Prostate gland (tissue), 2 donors: ENCODE measurements around the gene PHETA1. TPM values are rescaled to one million over a fixed set of nuclear protein-coding genes. Genes with fewer than 3 reads are reported as not detected.

Source experiments
- DNase-seq: peaks from one replicate; pipeline ENCODE4 v3.0.0-alpha.2; 2019; ENCODE audit warnings: low spot score
- H3K27ac ChIP-seq, 2 donors: fragments of 200-600 bp; sonication (generic); 2 replicates each; pipeline ENCODE4 v1.5.1; 2017 to 2019
- H3K27me3 ChIP-seq: fragments of 200-600 bp; sonication (generic); replicated peaks from 2 replicates; pipeline ENCODE4 v1.5.1; 2019; ENCODE audit not compliant: insufficient read depth
- H3K36me3 ChIP-seq, 2 donors: fragments of 200-600 bp; sonication (generic); 1 replicate in 1 of 2; 2 replicates in 1 of 2; pipeline versions ENCODE4 v1.5.1 to v1.8.1; 2017 to 2019
- H3K4me1 ChIP-seq: fragments of 200-600 bp; sonication (generic); replicated peaks from 2 replicates; pipeline ENCODE4 v1.5.1; 2019
- H3K4me3 ChIP-seq, 2 donors: fragments of 200-600 bp; sonication (generic); 2 replicates each; pipeline ENCODE4 v1.5.1; 2017 to 2019
- H3K9me3 ChIP-seq: fragments of 200-600 bp; sonication (generic); 2 replicates; pipeline ENCODE4 v1.5.1; 2017
- CTCF ChIP-seq, 4 experiments: fragments of 200-600 bp in 2 of 4; fragments of 450-650 bp in 2 of 4; sonication (generic) in 2 of 4; IDR thresholded peaks; 1 replicate in 3 of 4; 2 replicates in 1 of 4; pipeline ENCODE4 v1.5.1; 2016 to 2019; ENCODE audit warnings: antibody characterized with exemption in 4 of 4, mild to moderate bottlenecking in 2 of 4, moderate library complexity in 2 of 4
- POLR2A ChIP-seq: fragments of 450-650 bp; IDR thresholded peaks from one replicate; pipeline ENCODE4 v1.6.1; 2016; ENCODE audit warnings: antibody characterized with exemption, mild to moderate bottlenecking
- POLR2AphosphoS5 ChIP-seq: sonication (generic); formaldehyde crosslinking; IDR thresholded peaks from one replicate; pipeline ENCODE4 v1.6.1; 2017; ENCODE audit warnings: antibody characterized with exemption
- WGBS: methylation state at CpG from one replicate; pipeline ENCODE4 v1.1.5; 2018; 5-methylcytosine and 5-hydroxymethylcytosine counted together
- intact Hi-C: fragments of 100-400 bp; cut with DNase I; formaldehyde crosslinking; loops from one replicate; pipeline ENCODE4 v1.14.2; 2022
- total RNA-seq, 2 donors: library from RNA; depleted of rRNA; stranded (reverse); fragments of >200 nt; gene quantifications; one replicate each; pipeline ENCODE4 v1.1.0, GENCODE V29; 2016

Gene PHETA1
- total RNA-seq, 2 donors from 2014 or later = 11.5 to 29.9 TPM

- WGBS = 89% methylated on average over 3 of the region's 3 CpGs
- TF ChIP-seq POLR2AphosphoS5 = no peak
- TF ChIP-seq CTCF (IDR thresholded peaks at IDR 0.05) = no peak
- no peak for TF ChIP-seq POLR2A
- intact Hi-C loops = no loop called here
- Histone ChIP-seq H3K4me3 (no peak overlapping the region), H3K9me3 (no peaks in the 10 kb centered on the region), H3K27ac (no peak overlapping the region), H3K27me3 (no peaks in the 10 kb centered on the region), H3K36me3 (no peaks in the 10 kb centered on the region), H3K4me1 (no peaks in the 10 kb centered on the region)
- no peak for DNase-seq
Observed at GRCh38 chr12:111363578-111363977, 5.3 kb downstream of the PHETA1 start.

DNA sequence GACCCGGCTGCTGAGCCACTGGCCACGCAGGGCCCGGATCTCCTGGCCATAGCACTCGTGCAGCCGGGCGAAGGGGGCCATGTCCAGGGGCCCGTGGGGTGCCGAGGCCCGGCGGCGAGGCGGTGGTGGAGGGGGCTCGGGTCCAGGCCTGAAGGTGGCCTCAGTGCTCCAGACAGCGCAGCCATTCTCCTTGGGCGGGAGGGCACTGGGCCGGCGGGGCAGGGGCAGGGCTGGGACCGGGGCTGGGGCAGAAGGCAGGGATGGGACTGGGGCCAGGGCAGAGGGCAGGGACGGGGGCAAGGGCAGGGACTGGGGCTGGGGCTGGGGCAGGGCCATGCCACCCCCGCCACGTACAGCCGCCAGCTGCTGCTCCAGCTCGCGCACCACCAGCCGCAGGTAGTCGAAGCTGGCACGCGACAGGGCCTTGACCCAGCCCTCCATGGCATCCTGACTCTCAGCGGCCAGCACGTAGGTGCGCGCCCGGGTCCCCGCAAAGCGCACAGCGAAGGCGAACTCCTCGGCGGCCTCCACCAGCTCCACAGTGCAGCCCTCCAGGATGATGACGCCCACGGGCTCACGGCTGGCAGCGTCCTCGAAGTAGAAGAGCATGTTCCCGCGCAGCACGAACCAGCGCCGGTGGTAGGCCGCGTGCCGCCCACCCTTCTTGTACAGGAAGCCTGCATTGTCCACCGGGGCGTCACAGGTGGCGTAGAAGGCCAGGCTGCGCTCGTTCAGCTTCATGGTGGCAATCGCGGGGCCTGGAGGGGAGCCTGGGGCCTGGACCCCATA lies 6.0 kb downstream of the PHETA1 start:
- TF ChIP-seq POLR2AphosphoS5 (no peak), CTCF (IDR thresholded peaks at IDR 0.05) (no peak)
- Histone ChIP-seq H3K9me3 (no peaks in the 10 kb centered on the region), H3K36me3 (no peaks in the 10 kb centered on the region), H3K27me3 (no peaks in the 10 kb centered on the region), H3K4me1 (no peaks in the 10 kb centered on the region), H3K4me3 (no peak overlapping the region), H3K27ac (no peak overlapping the region)
- WGBS = 90% methylated on average over 21 of the region's 59 CpGs
- DNase-seq = no peak
- intact Hi-C loops = no loop called here

DNA sequence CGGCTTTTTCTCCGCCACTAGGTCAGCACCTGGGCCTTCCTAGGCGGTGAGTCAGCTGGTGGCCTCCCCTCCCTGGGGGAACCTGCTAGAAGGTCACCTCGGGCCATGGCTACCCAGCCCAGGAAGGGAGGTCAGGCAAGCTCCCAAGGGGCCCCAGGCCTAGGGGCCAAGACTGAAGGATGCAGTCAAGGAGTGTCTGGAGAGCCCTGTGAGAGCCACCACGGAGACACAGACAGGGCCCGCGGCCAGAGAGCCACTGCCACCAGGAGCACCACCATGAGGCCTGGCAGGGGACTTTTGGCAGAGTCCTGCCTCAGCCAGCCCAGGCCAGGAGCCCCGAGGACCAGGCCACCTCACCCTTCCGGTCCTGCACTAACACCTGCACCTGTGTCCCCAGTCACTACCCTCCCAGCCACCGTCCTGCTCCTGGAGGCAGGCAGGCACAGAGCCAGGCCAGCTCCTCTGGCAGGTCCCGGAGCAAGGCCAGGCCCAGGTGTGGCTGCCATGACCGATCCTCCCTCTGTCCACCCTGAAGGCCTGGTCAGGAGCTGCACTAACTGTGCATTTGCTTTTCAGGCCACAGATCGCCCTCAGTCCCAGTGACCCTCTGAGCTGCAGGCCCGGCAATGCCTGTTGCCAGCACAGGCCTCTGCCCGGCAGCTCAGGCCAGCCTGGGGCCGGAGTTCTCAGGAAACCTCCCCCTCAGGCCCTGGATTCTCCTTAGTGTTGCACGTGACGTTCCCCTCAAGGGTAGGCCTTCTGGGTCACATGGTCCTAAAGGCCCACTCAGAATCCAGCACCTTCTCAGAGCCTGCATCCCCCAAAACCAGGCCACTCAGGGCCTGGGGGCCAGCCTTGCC lies 6.9 kb downstream of the PHETA1 start:
- no peaks in the 10 kb centered on the region for H3K4me1 ChIP-seq
- no peaks in the 10 kb centered on the region for H3K27me3 ChIP-seq
- H3K27ac ChIP-seq = no peak overlapping the region
- intact Hi-C loops = no loop called here
- H3K9me3 ChIP-seq = no peaks in the 10 kb centered on the region
- TF ChIP-seq CTCF (IDR thresholded peaks at IDR 0.05) (no peak), POLR2AphosphoS5 (no peak), POLR2A (no peak)
- no peaks in the 10 kb centered on the region for H3K36me3 ChIP-seq
- no peak overlapping the region for H3K4me3 ChIP-seq
- no peak for DNase-seq
- 79% methylated on average over 18 of the region's 18 CpGs for WGBS

DNA sequence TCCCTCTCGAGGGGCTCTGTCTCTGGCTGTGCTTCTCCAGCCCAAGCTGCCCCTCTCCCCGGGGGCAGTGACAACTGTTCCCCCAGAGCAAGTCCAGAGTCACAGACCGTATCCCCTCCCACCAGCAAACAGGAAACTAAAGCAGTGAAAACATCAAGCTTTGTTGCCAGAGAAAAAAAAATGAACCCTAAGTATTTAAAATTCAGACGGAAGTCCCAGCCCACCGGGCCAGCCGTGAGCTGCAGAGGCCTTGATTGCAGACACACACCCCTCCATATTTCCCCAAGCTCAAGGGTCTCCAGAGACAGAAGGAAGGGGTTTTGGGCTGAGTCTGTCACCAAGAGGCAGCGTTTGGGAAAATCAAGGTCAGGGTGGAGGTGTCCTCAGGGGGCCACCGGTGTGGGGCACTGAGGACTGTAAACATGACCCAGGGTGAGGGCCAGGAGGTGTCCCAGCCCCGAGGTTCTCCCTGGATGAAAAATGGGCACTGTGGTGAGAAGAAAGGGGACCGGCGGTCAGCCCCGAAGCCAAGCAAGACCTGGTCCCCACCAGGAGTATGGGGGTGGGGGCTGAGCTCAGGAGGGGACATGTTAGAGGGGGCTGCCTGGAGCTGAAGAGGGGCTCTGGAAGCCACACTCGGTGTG lies 7.7 kb downstream of the PHETA1 start:
- H3K9me3 ChIP-seq = no peaks in the 10 kb centered on the region
- no peaks in the 10 kb centered on the region for H3K36me3 ChIP-seq
- 63% methylated on average over 13 of the region's 13 CpGs for WGBS
- no peaks in the 10 kb centered on the region for H3K27me3 ChIP-seq
- no peaks in the 10 kb centered on the region for H3K4me1 ChIP-seq
- H3K4me3 ChIP-seq = no peak overlapping the region
- no peak overlapping the region for H3K27ac ChIP-seq
- intact Hi-C loops = no loop called here
- no peak for DNase-seq
- TF ChIP-seq CTCF (IDR thresholded peaks at IDR 0.05) = no peak
- TF ChIP-seq POLR2AphosphoS5 = no peak
- TF ChIP-seq POLR2A = no peak
